Panc1 (cell line): ENCODE results near the gene NUP188. TPM values are rescaled to one million over a fixed set of nuclear protein-coding genes. Genes with fewer than 3 reads are reported as not detected.

Experiments
- ATAC-seq: fragments of 200-7000 bp; cut with Tn5 transposase; 2 replicates; pipeline ENCODE4 v1.9.1; 2020; ENCODE audit warnings: mild to moderate bottlenecking, moderate library complexity
- BruUV-seq: library from RNA; stranded (reverse); fragments of 400-500 nt; replicated peaks from 2 replicates; lab custom pipeline; 2021; lab: Mats Ljungman, UMichigan
- CTCF ChIA-PET: fragments of 300-600 bp; sonication (Branson Sonifier 250); formaldehyde crosslinking; loops from one replicate; lab custom pipeline; 2022; ENCODE audit warnings: antibody characterized with exemption; lab: Charles Lee
- POLR2A ChIA-PET: fragments of 300-600 bp; sonication (Branson Sonifier 250); formaldehyde crosslinking; loops from one replicate; lab custom pipeline; 2022; ENCODE audit warnings: antibody characterized with exemption; lab: Charles Lee
- DNase-seq: peaks from one replicate; pipeline ENCODE4 v3.0.0-alpha.2; 2010; ENCODE audit warnings: low read depth, low spot score
- H3K27ac ChIP-seq: 2 replicates; pipeline ENCODE4 v1.5.1; 2011; ENCODE audit warnings: mild to moderate bottlenecking, low read length, inconsistent platforms
- H3K27me3 ChIP-seq: fragments of 200-500 bp; sonication (Bioruptor generic); 2 replicates; pipeline ENCODE4 v1.6.0; 2014; ENCODE audit warnings: low read length, inconsistent platforms; ENCODE audit not compliant: control insufficient read depth, insufficient read depth
- H3K36me3 ChIP-seq: fragments of 200-500 bp; sonication (Bioruptor generic); 2 replicates; pipeline ENCODE4 v1.5.1; 2014; ENCODE audit warnings: inconsistent platforms, mild to moderate bottlenecking, low read length, moderate library complexity; ENCODE audit not compliant: control insufficient read depth, insufficient read depth
- H3K4me1 ChIP-seq: 2 replicates; pipeline ENCODE4 v1.5.1; 2011; ENCODE audit warnings: inconsistent platforms, mild to moderate bottlenecking, low read length, moderate library complexity; ENCODE audit not compliant: control insufficient read depth, insufficient read depth
- H3K4me3 ChIP-seq, 2 experiments: 2 replicates each; pipeline ENCODE4 v1.5.1; 2011 to 2012; ENCODE audit warnings: low read depth in 2 of 2, low read length in 2 of 2, mild to moderate bottlenecking in 2 of 2, inconsistent platforms in 1 of 2, moderate library complexity in 1 of 2
- H3K9me3 ChIP-seq: fragments of 200-500 bp; sonication (Bioruptor generic); 2 replicates; pipeline ENCODE4 v1.5.1; 2014; ENCODE audit warnings: low read depth, mild to moderate bottlenecking, inconsistent platforms, low read length, moderate library complexity; ENCODE audit not compliant: control insufficient read depth, insufficient read depth
- CTCF ChIP-seq: fragments of 450-650 bp; IDR thresholded peaks from 2 replicates; pipeline ENCODE4 v1.5.1; 2017; ENCODE audit warnings: mild to moderate bottlenecking
- POLR2AphosphoS5 ChIP-seq: IDR thresholded peaks from 2 replicates; pipeline ENCODE4 v1.6.1; 2012; ENCODE audit warnings: mild to moderate bottlenecking, low read depth, low read length, moderate library complexity
- REST ChIP-seq, 2 experiments: IDR thresholded peaks; 2 replicates each; pipeline ENCODE4 v1.6.1; 2011 to 2012; ENCODE audit warnings: low read depth in 2 of 2, control low read depth in 1 of 2, low read length in 1 of 2, mild to moderate bottlenecking in 1 of 2, moderate library complexity in 1 of 2; ENCODE audit not compliant: insufficient read depth in 1 of 2
- SIN3A ChIP-seq: IDR thresholded peaks from 2 replicates; pipeline ENCODE4 v1.6.1; 2012; ENCODE audit warnings: low read depth, mild to moderate bottlenecking, low read length, moderate library complexity, borderline replicate concordance; ENCODE audit not compliant: insufficient read depth
- TCF7L2 ChIP-seq: IDR thresholded peaks from 2 replicates; pipeline ENCODE4 v1.6.1; 2011; ENCODE audit warnings: mild to moderate bottlenecking, low read depth, low read length, inconsistent platforms
- in situ Hi-C: cut with HindIII; loops from 2 replicates; pipeline ENCODE4 v1.10.0; 2016; ENCODE audit warnings: low sequenced_read_pairs, low pct_unique_long_range_greater_than_20kb
- intact Hi-C: fragments of 100-400 bp; cut with micrococcal nuclease; formaldehyde crosslinking; loops from one replicate; pipeline ENCODE4 v1.10.0; 2022; ENCODE audit not compliant: unreplicated experiment
- total RNA-seq: library from RNA; stranded (reverse); gene quantifications from one replicate; pipeline ENCODE4 v1.2.1, GENCODE V29; 2021; ENCODE audit not compliant: unreplicated experiment

NUP188 gene
- total RNA-seq, 1 experiment from 2014 or later, result 69.9 TPM

GRCh38 chr9:128908372-128908771, 39.1 kb upstream of the NUP188 start:
- ChIA-PET CTCF (no interaction called here), POLR2A (no interaction called here)
- no peaks in the 10 kb centered on the region for H3K36me3 ChIP-seq
- H3K4me1 ChIP-seq, result peaks cover 12% of the 10 kb centered on the region; the same call in 1 of the 2 replicates
- no peak overlapping the region for H3K4me3 ChIP-seq
- H3K9me3 ChIP-seq, result no peaks in the 10 kb centered on the region
- in situ Hi-C loops, result no loop called here
- DNase-seq, result no peak
- no peak overlapping the region for H3K27ac ChIP-seq
- ATAC-seq, result no peak
- no peaks in the 10 kb centered on the region for H3K27me3 ChIP-seq
- TF ChIP-seq TCF7L2, result no peak
- BruUV-seq, result no TSS peak
- intact Hi-C loops, result no loop called here

GRCh38 chr9:128909859-128910258, 37.6 kb upstream of the NUP188 start:
- ChIA-PET CTCF (no interaction called here), POLR2A (no interaction called here)
- no peaks in the 10 kb centered on the region for H3K9me3 ChIP-seq
- H3K27ac ChIP-seq, result no peak overlapping the region
- BruUV-seq, result no TSS peak
- no peaks in the 10 kb centered on the region for H3K27me3 ChIP-seq
- no peak for ATAC-seq
- no peaks in the 10 kb centered on the region for H3K36me3 ChIP-seq
- H3K4me3 ChIP-seq, result no peak overlapping the region
- H3K4me1 ChIP-seq, result peaks cover 12% of the 10 kb centered on the region; the same call in 1 of the 2 replicates
- in situ Hi-C loops, result no loop called here
- intact Hi-C loops, result no loop called here
- TF ChIP-seq SIN3A, result no peak
- no peak for TF ChIP-seq TCF7L2
- TF ChIP-seq REST (IDR thresholded peaks at IDR 0.05; ENCODE audit: insufficient read depth in 1 of 2, low read depth in 2 of 2, low read length in 1 of 2), result no peak
- TF ChIP-seq CTCF, result no peak
- TF ChIP-seq POLR2AphosphoS5, result no peak
- DNase-seq, result no peak

- intact Hi-C loops (no loop called here), in situ Hi-C loops (no loop called here)
- TF ChIP-seq REST (IDR thresholded peaks at IDR 0.05; ENCODE audit: insufficient read depth in 1 of 2, low read depth in 2 of 2, low read length in 1 of 2) (no peak), SIN3A (no peak)
- Histone ChIP-seq H3K36me3 (no peaks in the 10 kb centered on the region), H3K27ac (no peak overlapping the region), H3K4me1 (peaks cover 12% of the 10 kb centered on the region; the same call in 1 of the 2 replicates), H3K27me3 (no peaks in the 10 kb centered on the region), H3K9me3 (no peaks in the 10 kb centered on the region), H3K4me3 (no peak overlapping the region)
- DNase-seq (no peak), ATAC-seq (no peak)
- ChIA-PET POLR2A (no interaction called here), CTCF (no interaction called here)
- BruUV-seq, result no TSS peak
Measured at GRCh38 chr9:128910906-128911305, 36.6 kb upstream of the NUP188 start.
